Stomach (tissue), 4 donors: ENCODE data around the gene APP.

Experiments used
- POLR2A ChIP-seq, 4 donors: fragments of 450-650 bp; IDR thresholded peaks; one replicate each; pipeline ENCODE4 v1.6.1; 2016; ENCODE audit warnings: antibody characterized with exemption in 4 of 4, control low read depth in 2 of 4, mild to moderate bottlenecking in 1 of 4, moderate library complexity in 1 of 4
- POLR2AphosphoS5 ChIP-seq, 3 donors: sonication (generic); formaldehyde crosslinking; IDR thresholded peaks; one replicate each; pipeline ENCODE4 v1.6.1; 2016; ENCODE audit warnings: antibody characterized with exemption in 3 of 3

GRCh38 chr21:26117324-26117971, 53.1 kb downstream of the APP start:
- TF ChIP-seq POLR2A (IDR thresholded peaks at IDR 0.05) (no peak), POLR2AphosphoS5 (IDR thresholded peaks at IDR 0.05) (no peak)
